Posterior vena cava (tissue), 2 donors: Measurements from ENCODE around the gene GRAMD1A. TPM values are rescaled to one million over a fixed set of nuclear protein-coding genes. Genes with fewer than 3 reads are reported as not detected.

ENCODE experiments used
- DNase-seq: peaks from one replicate; pipeline ENCODE4 v3.0.0-alpha.2; 2020; ENCODE audit warnings: low spot score
- intact Hi-C, 2 donors: fragments of 100-400 bp; cut with DNase I; formaldehyde crosslinking; loops; one replicate each; pipeline versions ENCODE4 v1.14.1 to v1.14.2; 2022 to 2023
- total RNA-seq, 2 donors: library from RNA; stranded (reverse); fragmentation: NEBNext Ultra II Directional; extraction: Animal tissue kit (Norgen Biotek cat#: 25700); gene quantifications; one replicate each; pipeline ENCODE4 v1.2.1, GENCODE V29; 2021
- donor health status: DM: yes; HTN: yes; CAD: no.
- donor health status: DM: yes; HTN: yes; CAD: no.

Gene GRAMD1A
- total RNA-seq, 2 donors from 2014 or later, result 83.0 to 87.0 TPM

DNA sequence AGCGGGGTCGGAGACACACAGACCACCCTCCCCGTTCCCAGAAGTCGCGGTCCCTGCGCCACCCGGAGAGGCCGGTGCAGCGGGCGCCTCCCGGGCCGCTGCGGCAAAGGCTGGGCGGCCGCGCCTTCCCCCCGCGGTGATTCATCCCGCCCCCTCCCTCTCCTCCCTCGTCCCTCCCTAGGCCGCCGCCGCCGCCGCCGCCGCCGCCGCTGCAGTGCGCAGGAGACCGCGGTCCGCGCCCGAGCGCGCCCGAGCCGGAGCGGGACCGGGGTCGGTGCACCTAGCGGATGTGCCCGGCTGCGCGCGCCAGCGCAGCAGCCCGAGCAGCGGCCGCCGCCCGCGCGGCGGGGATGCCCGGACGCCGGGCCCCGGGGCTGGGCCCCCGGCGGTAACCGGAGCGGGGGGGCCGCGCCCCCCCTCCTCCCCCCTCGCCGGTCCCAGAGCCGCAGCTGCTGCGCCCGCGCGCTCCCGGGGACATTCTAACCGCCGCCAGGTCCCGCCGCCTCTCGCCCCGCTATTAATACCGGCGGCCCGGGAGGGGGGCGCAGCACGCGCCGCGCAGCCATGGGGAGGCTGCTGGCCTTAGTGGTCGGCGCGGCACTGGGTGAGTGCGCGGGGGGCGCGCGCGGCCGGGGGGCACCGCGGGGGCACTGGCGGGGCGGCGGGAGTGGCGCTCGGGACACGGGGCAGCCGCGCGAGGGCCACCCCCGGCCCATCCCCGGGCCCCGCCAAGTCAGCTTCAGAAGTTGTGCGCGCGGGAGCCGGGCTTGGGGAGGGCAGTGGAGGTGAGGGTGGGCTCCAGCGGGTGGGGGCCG lies 30.3 kb downstream of the GRAMD1A start, which contains the start of gene SCN1B:
Gene SCN1B (plus strand): TSS at position 214 of the 815 bp plus-strand sequence. CDS start 351 bp downstream, at position 565.
- DNase-seq, result peak; percentile 93
- intact Hi-C loops, result no loop called here

DNA sequence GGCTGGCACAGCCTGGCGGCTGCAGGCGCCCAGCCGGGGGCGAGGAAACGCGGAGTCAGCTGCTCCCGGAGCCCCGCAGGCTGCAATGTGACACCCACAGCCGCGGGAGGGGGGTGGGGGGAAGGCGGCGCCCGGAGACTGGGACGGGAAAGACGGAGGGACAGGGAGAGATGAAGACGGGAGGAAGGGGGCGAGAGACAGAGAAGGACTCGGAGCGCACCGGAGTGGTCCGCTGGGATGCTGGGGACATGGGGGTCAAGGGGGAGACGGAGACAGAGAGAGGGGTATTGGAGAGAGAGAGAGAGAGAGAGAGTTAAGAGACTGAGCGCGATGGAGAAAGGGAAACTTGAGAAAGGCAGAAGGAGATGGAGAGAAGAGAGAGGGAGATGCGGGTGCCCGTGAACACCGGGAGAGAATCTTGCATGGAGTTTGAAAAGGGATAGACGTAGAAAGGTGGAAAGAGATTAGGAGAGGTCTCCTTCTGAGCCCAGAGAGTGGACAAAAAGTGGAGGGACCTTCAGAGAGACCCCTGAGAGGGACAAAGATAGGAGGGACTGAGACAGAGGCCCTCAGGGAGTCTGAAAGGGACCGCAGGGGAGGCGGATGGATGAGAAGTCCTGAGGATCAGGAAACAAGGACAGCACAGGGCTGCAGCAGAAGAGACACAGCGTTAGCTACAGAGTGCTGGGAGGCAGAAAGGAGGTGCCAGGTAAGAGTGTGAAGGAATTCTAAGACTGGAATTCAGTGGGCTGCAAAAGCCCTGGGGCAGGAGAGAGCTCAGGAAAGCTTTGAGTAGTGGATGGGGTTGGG lies 31.2 kb downstream of the GRAMD1A start:
- DNase-seq, result peak; percentile 83
- intact Hi-C loops, result no loop called here

DNA sequence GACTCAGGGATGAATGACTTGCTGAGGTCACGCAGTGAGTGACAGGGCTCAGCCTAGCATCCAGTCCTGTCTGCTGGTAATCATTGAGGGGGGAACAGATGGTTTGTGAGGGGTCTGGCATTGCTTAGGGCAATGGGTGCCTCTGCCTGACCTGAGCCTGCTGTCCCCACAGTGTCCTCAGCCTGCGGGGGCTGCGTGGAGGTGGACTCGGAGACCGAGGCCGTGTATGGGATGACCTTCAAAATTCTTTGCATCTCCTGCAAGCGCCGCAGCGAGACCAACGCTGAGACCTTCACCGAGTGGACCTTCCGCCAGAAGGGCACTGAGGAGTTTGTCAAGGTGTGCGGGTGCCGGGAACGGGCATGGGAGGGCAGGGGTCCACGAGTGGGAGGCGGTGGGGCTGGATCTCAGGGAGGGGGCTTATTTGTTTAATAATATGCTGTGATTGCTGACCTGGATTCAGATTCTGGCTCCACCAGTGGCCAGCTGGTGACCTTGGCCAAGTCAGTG lies 32.3 kb downstream of the GRAMD1A start:
- no peak for DNase-seq
- intact Hi-C loops, result no loop called here

- intact Hi-C loops, result no loop called here
- DNase-seq, result no peak
Observed at GRCh38 chr19:35033067-35034004, 33.2 kb downstream of the GRAMD1A start.

DNA sequence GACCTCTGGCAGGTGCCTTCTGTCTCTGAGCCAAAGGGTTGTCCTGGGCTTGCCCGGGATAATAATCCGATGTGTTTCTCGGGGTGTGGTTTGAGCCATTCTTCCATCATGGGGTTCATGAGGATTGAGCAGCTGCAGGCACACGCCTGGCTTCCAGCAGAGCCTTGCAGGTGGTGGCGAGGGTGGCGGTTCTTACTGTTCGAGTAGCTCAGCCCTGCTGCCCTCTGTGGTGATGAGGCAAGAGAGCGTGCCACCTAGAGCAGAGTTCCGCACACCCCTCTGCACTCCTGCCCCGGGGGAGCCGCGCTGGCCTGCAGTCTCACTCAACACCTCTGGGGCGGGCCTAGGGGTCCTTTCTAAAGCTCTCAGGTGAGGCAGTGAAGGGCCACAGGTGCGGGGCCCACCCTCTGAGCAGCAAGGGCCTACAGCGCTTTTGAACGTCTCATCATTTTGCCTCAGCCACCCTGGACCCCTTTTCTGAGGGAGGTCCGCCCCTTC lies 33.9 kb downstream of the GRAMD1A start:
- no peak for DNase-seq

DNA sequence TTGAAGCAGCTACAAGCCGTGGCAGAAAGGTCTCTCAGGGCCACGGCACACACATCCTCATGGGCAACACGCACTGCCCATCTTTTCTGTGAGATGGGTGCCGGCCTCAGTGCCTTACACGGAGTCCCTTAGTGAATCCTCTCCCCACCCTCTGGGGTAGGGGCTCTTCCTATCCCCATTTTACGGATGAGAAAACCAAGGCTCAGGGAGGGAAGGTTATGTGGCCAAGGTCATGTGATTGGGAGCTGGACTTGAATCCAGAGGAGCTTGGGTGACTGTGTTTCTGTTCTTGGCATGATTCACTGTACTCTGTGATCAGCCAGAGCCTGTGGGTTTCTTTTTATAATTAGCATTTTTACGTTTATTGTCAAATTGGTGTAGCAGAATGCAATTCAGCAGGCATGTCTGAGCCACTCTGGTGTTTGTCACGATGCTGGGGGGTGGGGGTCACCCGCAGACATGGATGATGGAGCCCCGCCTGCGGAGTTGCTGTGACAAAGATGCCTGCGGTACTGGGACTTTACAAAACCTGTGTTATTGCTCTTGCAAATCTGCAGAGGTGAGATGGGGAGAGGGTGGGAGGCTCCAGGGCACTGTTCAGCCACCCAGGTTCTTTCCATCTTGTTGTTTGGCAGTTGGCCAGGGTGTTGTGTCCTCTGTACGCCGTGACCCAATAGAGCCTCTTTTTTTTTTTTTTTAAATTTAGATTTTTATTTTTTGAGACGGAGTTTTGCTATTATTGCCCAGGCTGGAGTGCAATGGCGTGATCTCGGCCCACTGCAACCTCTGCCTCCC lies 34.7 kb downstream of the GRAMD1A start:
- no peak for DNase-seq
- intact Hi-C loops, result no loop called here

More for the DNA sequence above, 33.9 kb downstream of the GRAMD1A start:
- intact Hi-C loops, result no loop called here

DNA sequence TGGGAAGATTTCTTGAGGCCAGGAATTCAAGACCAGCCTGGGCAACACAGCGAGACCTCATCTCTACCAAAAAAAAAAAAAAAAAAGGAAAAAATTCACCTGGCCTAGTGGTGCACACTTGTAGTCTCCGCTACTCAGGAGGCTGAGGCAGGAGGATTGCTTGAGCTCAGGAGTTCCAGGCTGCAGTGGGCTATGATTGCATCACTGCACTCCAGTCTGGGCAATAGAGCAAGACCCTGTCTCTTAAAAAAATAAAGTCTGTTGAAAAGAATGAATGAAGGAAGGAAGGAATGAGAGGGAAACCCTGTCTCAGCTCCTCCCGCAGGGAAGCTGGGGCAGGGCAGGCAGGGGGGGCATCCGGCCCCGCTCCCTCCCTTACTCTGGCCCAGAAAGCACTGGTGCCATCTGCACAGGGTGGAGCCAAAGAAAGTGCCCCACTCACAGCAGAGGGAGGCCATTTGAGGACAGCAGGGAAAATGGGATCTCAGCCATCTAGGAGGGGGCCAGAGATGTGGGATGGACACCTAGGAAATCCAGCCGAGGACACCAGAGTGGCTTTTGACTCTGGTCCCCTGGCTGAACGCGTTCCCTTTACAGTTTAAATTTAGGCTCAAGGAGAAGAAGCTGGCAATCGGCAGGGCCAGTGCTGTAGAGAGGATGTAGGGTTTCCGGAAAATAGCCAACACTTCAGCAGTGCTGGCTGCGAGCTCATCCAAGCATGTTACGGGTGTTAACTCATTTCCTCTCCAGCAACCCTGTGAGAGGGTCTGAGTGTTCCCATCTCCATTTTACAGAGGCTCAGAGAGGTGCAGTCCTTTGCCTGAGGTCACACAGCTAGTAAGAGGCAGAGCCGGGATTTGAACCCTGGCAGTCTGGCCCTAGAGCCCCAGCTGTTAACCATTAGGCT lies 37.8 kb downstream of the GRAMD1A start:
- no peak for DNase-seq
- intact Hi-C loops, result no loop called here

- DNase-seq, result no peak
Observed at GRCh38 chr19:35038623-35039512, 38.7 kb downstream of the GRAMD1A start.

DNA sequence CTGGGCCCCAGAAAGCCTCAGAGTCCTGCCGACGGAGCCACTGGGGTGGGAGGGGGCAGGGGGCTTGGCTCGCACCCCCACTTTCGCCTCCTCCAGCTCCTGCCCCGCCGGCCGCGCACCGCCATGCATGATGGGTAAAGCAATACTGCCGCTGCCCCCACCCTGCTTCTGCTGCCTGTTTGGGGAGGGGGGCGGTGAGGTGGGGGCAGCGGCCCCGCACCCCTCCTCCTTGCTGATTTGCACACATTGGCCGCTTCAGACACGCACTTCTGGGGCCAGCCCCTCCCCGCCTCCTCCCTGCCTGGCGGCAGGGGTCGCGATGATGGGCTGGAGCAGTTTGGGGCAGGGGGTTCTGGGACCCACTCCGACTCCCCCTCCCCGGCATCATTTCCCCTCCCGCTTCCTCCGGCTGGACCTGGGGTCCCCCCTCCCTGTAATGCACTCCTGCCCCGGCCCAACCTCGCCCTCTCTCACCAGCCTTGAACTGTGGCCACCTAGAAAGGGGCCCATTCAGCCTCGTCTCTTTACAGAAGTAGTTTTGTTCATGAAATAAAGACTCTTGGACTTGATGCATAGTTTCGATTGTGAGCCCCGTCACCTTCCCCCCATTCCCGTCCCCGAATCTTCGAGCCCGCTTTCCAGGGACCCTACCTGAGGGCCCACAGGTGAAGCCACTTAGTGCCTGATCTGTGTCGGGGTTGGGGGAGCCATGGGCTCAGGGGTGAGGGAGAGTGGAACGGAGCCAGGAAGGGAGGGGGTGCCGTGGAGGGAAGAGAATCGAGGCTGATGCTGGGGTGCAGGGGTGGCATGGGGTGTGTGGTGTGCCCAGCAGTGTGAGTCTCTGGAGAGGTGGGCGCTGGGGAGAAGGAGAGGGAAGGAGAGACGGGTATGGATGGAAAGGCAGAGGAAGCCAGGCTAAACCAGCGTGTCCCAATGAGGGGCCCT lies 40.0 kb downstream of the GRAMD1A start:
- intact Hi-C loops, result no loop called here
- DNase-seq, result no peak

More at GRCh38 chr19:35038623-35039512, 38.7 kb downstream of the GRAMD1A start:
- intact Hi-C loops, result no loop called here

DNA sequence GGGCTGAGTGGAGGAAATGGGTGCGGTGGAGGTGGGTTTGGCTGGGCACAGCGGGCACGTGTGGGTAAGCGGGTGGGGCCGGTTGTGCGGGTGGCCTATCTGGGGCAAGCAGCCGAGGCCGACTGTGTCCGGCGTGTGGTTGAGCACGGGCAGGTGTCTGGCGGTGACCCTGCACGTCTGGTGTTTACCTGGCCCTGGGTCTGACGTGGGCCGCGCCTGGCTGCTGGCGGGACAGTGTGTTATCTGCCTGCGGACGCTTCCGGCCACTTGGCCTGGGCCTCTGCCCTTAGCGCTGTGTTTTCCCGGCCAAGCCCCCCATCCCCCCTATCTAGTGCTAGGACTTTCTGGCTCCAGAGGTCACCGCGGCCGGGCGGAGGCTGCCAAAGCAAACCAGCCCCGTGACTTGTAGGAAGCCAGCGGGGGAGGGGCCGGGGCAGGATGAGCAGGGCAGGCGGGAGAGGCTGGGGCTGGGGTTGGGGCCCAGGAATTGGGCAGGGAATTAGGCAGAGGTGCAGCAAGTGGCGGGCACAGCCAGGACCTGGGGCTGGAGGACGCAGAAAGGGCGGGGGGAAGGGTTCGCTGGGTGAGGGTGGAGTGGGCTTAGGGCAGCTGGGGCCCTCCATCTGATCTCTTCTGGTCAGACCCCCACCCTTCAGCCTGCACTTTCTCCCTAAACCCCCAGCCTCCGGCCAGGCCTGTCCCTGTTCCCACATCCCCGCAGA lies 40.9 kb downstream of the GRAMD1A start:
- intact Hi-C loops, result no loop called here
- peak; percentile 97 for DNase-seq

DNA sequence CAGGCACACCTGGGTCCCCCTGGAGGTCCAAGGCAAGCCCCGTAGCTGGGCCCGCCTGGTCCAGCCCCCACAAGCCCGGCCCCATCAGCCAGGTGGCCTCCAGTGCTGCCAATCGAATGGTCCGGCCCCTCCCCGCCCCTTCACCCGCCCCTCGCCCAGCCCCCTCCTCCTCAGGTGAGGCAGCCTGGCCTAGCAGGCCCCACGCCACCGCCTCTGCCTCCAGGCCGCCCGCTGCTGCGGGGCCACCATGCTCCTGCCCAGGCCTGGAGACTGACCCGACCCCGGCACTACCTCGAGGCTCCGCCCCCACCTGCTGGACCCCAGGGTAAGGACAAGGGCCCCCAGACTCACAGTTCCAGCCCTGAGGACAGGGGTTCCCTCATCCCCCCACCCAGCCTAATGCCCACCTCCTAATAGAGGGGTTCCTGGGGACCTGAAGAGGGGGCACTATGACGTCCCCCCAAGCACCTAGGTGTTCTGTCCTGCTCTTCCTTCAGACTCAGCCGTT lies 41.5 kb downstream of the GRAMD1A start, which contains the start of gene HPN:
Gene HPN (plus strand): TSS at position 174 of the 508 bp plus-strand sequence. CDS start 786 bp downstream, outside the sequence.
- intact Hi-C loops, result no loop called here
- no peak for DNase-seq

GRCh38 chr19:35042056-35042730 lies 42.1 kb downstream of the GRAMD1A start:
- intact Hi-C loops, result no loop called here
- DNase-seq, result no peak

DNA sequence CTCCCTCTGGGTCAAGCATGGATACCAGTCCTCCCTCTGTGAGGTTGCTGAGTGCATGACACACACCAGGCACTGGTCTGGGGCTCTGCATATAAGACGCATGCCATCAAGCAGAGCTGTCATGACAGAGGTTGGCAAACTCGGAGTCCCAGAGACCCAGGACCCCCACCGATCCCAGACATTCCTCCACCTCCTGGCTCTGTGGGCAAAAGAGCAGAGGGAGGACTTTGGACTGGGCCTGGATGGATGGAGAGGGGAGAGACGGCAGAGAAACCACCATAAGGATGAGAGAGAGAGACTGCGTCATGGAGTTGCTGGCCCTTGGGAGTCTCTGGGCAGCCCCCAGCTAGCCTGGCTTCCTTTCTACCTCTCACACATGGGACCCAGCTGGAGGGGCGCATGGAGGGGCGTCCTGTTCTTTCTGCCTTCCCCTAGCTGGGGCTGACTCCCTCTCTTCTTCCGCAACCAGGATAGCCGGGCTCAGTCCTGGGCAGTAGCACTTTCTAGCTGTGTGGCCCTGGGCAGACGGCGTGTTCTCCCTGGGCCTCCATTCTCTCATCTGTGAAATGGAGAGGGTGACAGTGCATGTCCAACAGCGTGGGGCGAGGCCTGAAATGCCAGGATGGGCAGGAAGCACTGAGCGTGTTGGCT lies 43.0 kb downstream of the GRAMD1A start:
- DNase-seq, result no peak
- intact Hi-C loops, result no loop called here
